ENCODE results near the gene MAOB. TPM values are rescaled to one million over a fixed set of nuclear protein-coding genes. Genes with fewer than 3 reads are reported as not detected.
"Not testable (repeated sequence)": the region's sequence is repeated elsewhere in the genome, so short reads cannot be mapped to it uniquely, and the experiment has no call there.

The MAOB gene
- polyA plus RNA-seq (ENCODE audit: insufficient read length in 4 of 4) = 10 to 100 TPM in 3 of 4 donors, 1 to 10 TPM in 1; 3.7 to 60.6 (median 41.7) TPM

GRCh38 chrX:43882294-43882681, at the start of gene MAOB:
Gene MAOB, minus strand, starts transcription at chrX:43882450. Its CDS starts 151 bp downstream, at chrX:43882299.
- no peak for DNase-seq (ENCODE audit: low read depth in 4 of 4, low spot score in 3 of 4)

GRCh38 chrX:43922032-43922431, 39.8 kb upstream of the MAOB start:
- not testable (repeated sequence) for DNase-seq (ENCODE audit: low read depth in 4 of 4, low spot score in 3 of 4)

- not testable (repeated sequence) for DNase-seq (ENCODE audit: low read depth in 4 of 4, low spot score in 3 of 4)
These were observed 28.5 kb upstream of the MAOB start for GRCh38 chrX:43910772-43911171.

- no peak for DNase-seq (ENCODE audit: low read depth in 4 of 4, low spot score in 3 of 4)
These were observed 27.8 kb upstream of the MAOB start for GRCh38 chrX:43910012-43910411.

GRCh38 chrX:43909141-43909540, 26.9 kb upstream of the MAOB start:
- DNase-seq (ENCODE audit: low read depth in 4 of 4, low spot score in 3 of 4) = no peak

GRCh38 chrX:43899878-43900815, 17.9 kb upstream of the MAOB start:
- DNase-seq (ENCODE audit: low read depth in 4 of 4, low spot score in 3 of 4) = no peak

GRCh38 chrX:43898406-43899035, 16.3 kb upstream of the MAOB start:
- no peak for DNase-seq (ENCODE audit: low read depth in 4 of 4, low spot score in 3 of 4)

- DNase-seq (ENCODE audit: low read depth in 4 of 4, low spot score in 3 of 4) = no peak
These were observed 15.0 kb upstream of the MAOB start for GRCh38 chrX:43897290-43897689.

- no peak for DNase-seq (ENCODE audit: low read depth in 4 of 4, low spot score in 3 of 4)
These were observed 10.2 kb upstream of the MAOB start for GRCh38 chrX:43892336-43892870.

GRCh38 chrX:43885617-43886016, 3.4 kb upstream of the MAOB start:
- DNase-seq (ENCODE audit: low read depth in 4 of 4, low spot score in 3 of 4) = no peak

- DNase-seq (ENCODE audit: low read depth in 4 of 4, low spot score in 3 of 4) = no peak
These were observed 598 bp downstream of the MAOB start for GRCh38 chrX:43881410-43882293.

GRCh38 chrX:43880425-43880824, 1.8 kb downstream of the MAOB start:
- no peak for DNase-seq (ENCODE audit: low read depth in 4 of 4, low spot score in 3 of 4)

GRCh38 chrX:43878906-43879526, 3.2 kb downstream of the MAOB start:
- no peak for DNase-seq (ENCODE audit: low read depth in 4 of 4, low spot score in 3 of 4)

- DNase-seq (ENCODE audit: low read depth in 4 of 4, low spot score in 3 of 4) = no peak
These were observed 5.6 kb downstream of the MAOB start for GRCh38 chrX:43876680-43877079.

- DNase-seq (ENCODE audit: low read depth in 4 of 4, low spot score in 3 of 4) = no peak
These were observed 11.4 kb downstream of the MAOB start for GRCh38 chrX:43870758-43871419.

GRCh38 chrX:43870011-43870410, 12.2 kb downstream of the MAOB start:
- no peak for DNase-seq (ENCODE audit: low read depth in 4 of 4, low spot score in 3 of 4)

- DNase-seq (ENCODE audit: low read depth in 4 of 4, low spot score in 3 of 4) = no peak
These were observed 13.5 kb downstream of the MAOB start for GRCh38 chrX:43868791-43869190.

GRCh38 chrX:43866423-43866822, 15.8 kb downstream of the MAOB start:
- DNase-seq (ENCODE audit: low read depth in 4 of 4, low spot score in 3 of 4) = no peak

GRCh38 chrX:43865791-43866190, 16.5 kb downstream of the MAOB start:
- DNase-seq (ENCODE audit: low read depth in 4 of 4, low spot score in 3 of 4) = no peak

GRCh38 chrX:43862434-43862833, 19.8 kb downstream of the MAOB start:
- no peak for DNase-seq (ENCODE audit: low read depth in 4 of 4, low spot score in 3 of 4)

Data from left renal pelvis (tissue), 4 donors.